ENCODE measurements around the gene HGF. TPM values are rescaled to one million over a fixed set of nuclear protein-coding genes. Genes with fewer than 3 reads are reported as not detected.

HGF gene
- total and polyA plus RNA-seq, 10 of the 15 experiments (the other 5 are each of a cell fraction or from before 2014, with no cell fraction given): 0.10 to 1.7 (median 0.99) TPM

- H4K20me1 ChIP-seq (ENCODE audit: control insufficient read depth, insufficient read depth): no peaks in the 10 kb centered on the region
- no peaks in the 10 kb centered on the region for H3K36me3 ChIP-seq (ENCODE audit: control insufficient read depth in 2 of 2, insufficient read depth in 2 of 2, low read length in 1 of 2)
- intact Hi-C loops (cut with micrococcal nuclease; ENCODE audit: unreplicated experiment): no loop called here
- H3K27ac ChIP-seq (ENCODE audit: control insufficient read depth, insufficient read depth): no peak overlapping the region
- no peaks in the 10 kb centered on the region for H3K9me3 ChIP-seq (replicated peaks; ENCODE audit: control insufficient read depth, insufficient read depth, low read length)
- FAIRE-seq: no peak
- POLR2A ChIA-PET: no interaction called here
- RAD21 ChIA-PET (ENCODE audit: unreplicated experiment): no interaction called here
- BruUV-seq (replicated peaks): no TSS peak
- CTCF ChIA-PET: no interaction called here
- no peak for ATAC-seq
- SMC1A ChIA-PET (ENCODE audit: uncharacterized antibody, unreplicated experiment): no interaction called here
- no peak for DNase-seq (ENCODE audit: low read depth, low spot score)
- in situ Hi-C loops (cut with MboI): no loop called here
- no peak overlapping the region for H2AFZ ChIP-seq (ENCODE audit: control insufficient read depth, low read depth, low read length)
- no peak overlapping the region for H3K4me2 ChIP-seq (ENCODE audit: control insufficient read depth, insufficient read depth)
- no peaks in the 10 kb centered on the region; a peak in 1 of 4 replicates for H3K27me3 ChIP-seq (replicated peaks in 1 of 2; ENCODE audit: control insufficient read depth in 2 of 2, insufficient read depth in 2 of 2, low read length in 1 of 2)
- no peak overlapping the region for H3K4me3 ChIP-seq
- H3K9ac ChIP-seq (ENCODE audit: control insufficient read depth, insufficient read depth, low read length): no peak overlapping the region
- H3K79me2 ChIP-seq (ENCODE audit: control insufficient read depth, insufficient read depth, low read length): no peaks in the 10 kb centered on the region
- H3K4me1 ChIP-seq (ENCODE audit: control insufficient read depth, insufficient read depth, low read length): no peaks in the 10 kb centered on the region
- TF ChIP-seq SREBF1 (IDR thresholded peaks at IDR 0.05; ENCODE audit: low read length) (no peak), RELA (IDR thresholded peaks at IDR 0.05; ENCODE audit: borderline replicate concordance, partially characterized antibody) (no peak), SIX5 (IDR thresholded peaks at IDR 0.05; ENCODE audit: low read depth, low read length, severe bottlenecking) (no peak), RFX5 (IDR thresholded peaks at IDR 0.05; ENCODE audit: low read depth, low read length) (no peak), HDAC6 (IDR thresholded peaks at IDR 0.05; ENCODE audit: unreplicated experiment) (no peak), NKRF (conservative IDR thresholded peaks at IDR 0.05) (no peak), CEBPB (IDR thresholded peaks at IDR 0.05; ENCODE audit: borderline replicate concordance in 1 of 2, low read depth in 2 of 2, low read length in 2 of 2) (no peak), BCL11A (IDR thresholded peaks at IDR 0.05; ENCODE audit: low read depth, low read length) (no peak), E2F4 (IDR thresholded peaks at IDR 0.05; ENCODE audit: low read depth, low read length) (no peak), RUNX3 (IDR thresholded peaks at IDR 0.05; ENCODE audit: low read length) (no peak), HDGF (IDR thresholded peaks at IDR 0.05) (no peak), PAX5 (IDR thresholded peaks at IDR 0.05; ENCODE audit: borderline replicate concordance, low read depth, low read length) (no peak), SPI1 (IDR thresholded peaks at IDR 0.05; ENCODE audit: borderline replicate concordance, insufficient read depth, low read depth, low read length) (no peak), CHD2 (IDR thresholded peaks at IDR 0.05; ENCODE audit: borderline replicate concordance, low read depth, low read length) (no peak), CBX5 (IDR thresholded peaks at IDR 0.05; ENCODE audit: low read depth) (no peak), ATF2 (IDR thresholded peaks at IDR 0.05; ENCODE audit: low read length) (no peak), CUX1 (IDR thresholded peaks at IDR 0.05; ENCODE audit: insufficient replicate concordance, low read depth, low read length) (no peak)
- WGBS (ENCODE audit: insufficient coverage, insufficient replicate concordance, low lambda C conversion rate, missing lambda C conversion rate): 51% methylated on average over 2 of the region's 2 CpGs
Observed at GRCh38 chr7:81761821-81762220, 8.0 kb downstream of the HGF start.

All from GM12878 (cell line).